Measurements from ENCODE around the gene DACH2. TPM values are rescaled to one million over a fixed set of nuclear protein-coding genes. Genes with fewer than 3 reads are reported as not detected.
"Not testable (repeated sequence)": the region's sequence is repeated elsewhere in the genome, so short reads cannot be mapped to it uniquely, and the experiment has no call there.

The DACH2 gene
- total RNA-seq (2014; rRNA removed), result not detected in 2 replicates
- polyA plus RNA-seq (2012), result not detected

GRCh38 chrX:86148024-86148511 lies at the start of gene DACH2:
Gene DACH2 (plus strand): TSS chrX:86148451.
- DNase-seq (ENCODE audit: low read depth), result no peak

- DNase-seq (ENCODE audit: low read depth), result no peak
Measured at GRCh38 chrX:86102341-86102740, 45.9 kb upstream of the DACH2 start.

- no peak for DNase-seq (ENCODE audit: low read depth)
Measured at GRCh38 chrX:86103061-86103460, 45.2 kb upstream of the DACH2 start.

- no peak for DNase-seq (ENCODE audit: low read depth)
Measured at GRCh38 chrX:86104526-86104925, 43.7 kb upstream of the DACH2 start.

GRCh38 chrX:86121916-86122315 lies 26.3 kb upstream of the DACH2 start:
- DNase-seq (ENCODE audit: low read depth), result no peak

- DNase-seq (ENCODE audit: low read depth), result no peak
Measured at GRCh38 chrX:86133761-86134160, 14.5 kb upstream of the DACH2 start.

GRCh38 chrX:86137071-86137470 lies 11.2 kb upstream of the DACH2 start:
- DNase-seq (ENCODE audit: low read depth), result peak; percentile 17

GRCh38 chrX:86141786-86142185 lies 6.5 kb upstream of the DACH2 start:
- DNase-seq (ENCODE audit: low read depth), result no peak

GRCh38 chrX:86146102-86146501 lies 2.1 kb upstream of the DACH2 start:
- no peak for DNase-seq (ENCODE audit: low read depth)

GRCh38 chrX:86148594-86148993 lies 343 bp downstream of the DACH2 start:
- no peak for DNase-seq (ENCODE audit: low read depth)

- no peak for DNase-seq (ENCODE audit: low read depth)
Measured at GRCh38 chrX:86149119-86149518, 868 bp downstream of the DACH2 start.

- no peak for DNase-seq (ENCODE audit: low read depth)
Measured at GRCh38 chrX:86154553-86154952, 6.3 kb downstream of the DACH2 start.

GRCh38 chrX:86171366-86171765 lies 23.1 kb downstream of the DACH2 start:
- peak; percentile 16 for DNase-seq (ENCODE audit: low read depth)

- DNase-seq (ENCODE audit: low read depth), result no peak
Measured at GRCh38 chrX:86178906-86179305, 30.7 kb downstream of the DACH2 start.

GRCh38 chrX:86181325-86181724 lies 33.1 kb downstream of the DACH2 start:
- DNase-seq (ENCODE audit: low read depth), result not testable (repeated sequence)

GRCh38 chrX:86192827-86193226 lies 44.6 kb downstream of the DACH2 start:
- DNase-seq (ENCODE audit: low read depth), result no peak

- no peak for DNase-seq (ENCODE audit: low read depth)
Measured at GRCh38 chrX:86194758-86195157, 46.5 kb downstream of the DACH2 start.

GRCh38 chrX:86195343-86195742 lies 47.1 kb downstream of the DACH2 start:
- no peak for DNase-seq (ENCODE audit: low read depth)

GRCh38 chrX:86197815-86198214 lies 49.6 kb downstream of the DACH2 start:
- DNase-seq (ENCODE audit: low read depth), result no peak

GRCh38 chrX:86210772-86211171 lies 62.5 kb downstream of the DACH2 start:
- no peak for DNase-seq (ENCODE audit: low read depth)

- no peak for DNase-seq (ENCODE audit: low read depth)
Measured at GRCh38 chrX:86215260-86215659, 67.0 kb downstream of the DACH2 start.

GRCh38 chrX:86237482-86237881 lies 89.2 kb downstream of the DACH2 start:
- no peak for DNase-seq (ENCODE audit: low read depth)

GRCh38 chrX:86241547-86241946 lies 93.3 kb downstream of the DACH2 start:
- no peak for DNase-seq (ENCODE audit: low read depth)

GRCh38 chrX:86263526-86263925 lies 115.3 kb downstream of the DACH2 start:
- no peak for DNase-seq (ENCODE audit: low read depth)
